ENCODE results near the gene LDB3. TPM values are rescaled to one million over a fixed set of nuclear protein-coding genes. Genes with fewer than 3 reads are reported as not detected.
"Not testable (repeated sequence)": the region's sequence is repeated elsewhere in the genome, so short reads cannot be mapped to it uniquely, and the experiment has no call there.

LDB3 gene
- 0.56 TPM for total RNA-seq

DNA sequence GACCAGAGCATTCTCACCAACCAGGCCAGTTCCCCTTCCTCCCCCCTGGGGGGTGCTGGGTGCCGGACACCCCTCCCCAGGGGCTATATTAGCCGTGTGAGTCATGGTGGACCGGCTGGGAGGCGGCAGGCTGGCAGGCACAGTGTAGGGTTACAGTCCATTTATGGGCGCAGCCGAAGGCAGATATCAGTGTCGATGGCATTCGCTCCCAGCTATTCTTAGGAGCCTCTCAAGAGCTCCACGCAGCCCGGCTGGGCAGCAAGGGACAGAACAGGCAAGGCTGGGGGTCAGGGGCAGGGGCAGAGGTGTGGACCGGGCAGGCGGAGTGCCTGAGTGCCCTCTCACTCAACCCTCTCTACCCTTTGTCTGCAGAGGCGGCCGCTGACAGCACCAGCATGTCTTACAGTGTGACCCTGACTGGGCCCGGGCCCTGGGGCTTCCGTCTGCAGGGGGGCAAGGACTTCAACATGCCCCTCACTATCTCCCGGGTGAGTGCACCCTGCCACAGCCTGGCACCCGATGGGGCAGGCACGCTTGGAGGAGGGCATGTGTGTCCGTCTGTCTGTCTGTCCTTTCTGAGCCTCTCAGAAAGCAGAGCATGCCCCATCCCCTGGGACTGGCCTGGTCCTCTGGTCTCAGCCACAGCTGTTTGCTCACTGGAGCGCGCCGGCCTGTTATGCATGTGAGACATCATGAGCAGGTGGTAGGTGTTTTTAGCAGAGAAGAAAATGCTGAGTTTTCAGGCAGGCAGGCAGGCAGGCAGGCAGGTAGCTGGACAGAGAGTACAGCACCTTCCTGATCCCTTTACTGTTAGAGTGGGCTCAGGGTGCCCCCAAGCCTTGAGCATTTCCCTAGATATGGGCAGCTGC is at the start of gene LDB3:
Gene LDB3 (plus strand): TSS at position 215 of the 869 bp plus-strand sequence. CDS start 181 bp downstream, at position 396.
- no peak for ATAC-seq

GRCh38 chr10:86628311-86628710 is 40.0 kb upstream of the LDB3 start:
- ATAC-seq = no peak

- ATAC-seq = no peak
Observed at GRCh38 chr10:86630079-86630478, 38.2 kb upstream of the LDB3 start.

DNA sequence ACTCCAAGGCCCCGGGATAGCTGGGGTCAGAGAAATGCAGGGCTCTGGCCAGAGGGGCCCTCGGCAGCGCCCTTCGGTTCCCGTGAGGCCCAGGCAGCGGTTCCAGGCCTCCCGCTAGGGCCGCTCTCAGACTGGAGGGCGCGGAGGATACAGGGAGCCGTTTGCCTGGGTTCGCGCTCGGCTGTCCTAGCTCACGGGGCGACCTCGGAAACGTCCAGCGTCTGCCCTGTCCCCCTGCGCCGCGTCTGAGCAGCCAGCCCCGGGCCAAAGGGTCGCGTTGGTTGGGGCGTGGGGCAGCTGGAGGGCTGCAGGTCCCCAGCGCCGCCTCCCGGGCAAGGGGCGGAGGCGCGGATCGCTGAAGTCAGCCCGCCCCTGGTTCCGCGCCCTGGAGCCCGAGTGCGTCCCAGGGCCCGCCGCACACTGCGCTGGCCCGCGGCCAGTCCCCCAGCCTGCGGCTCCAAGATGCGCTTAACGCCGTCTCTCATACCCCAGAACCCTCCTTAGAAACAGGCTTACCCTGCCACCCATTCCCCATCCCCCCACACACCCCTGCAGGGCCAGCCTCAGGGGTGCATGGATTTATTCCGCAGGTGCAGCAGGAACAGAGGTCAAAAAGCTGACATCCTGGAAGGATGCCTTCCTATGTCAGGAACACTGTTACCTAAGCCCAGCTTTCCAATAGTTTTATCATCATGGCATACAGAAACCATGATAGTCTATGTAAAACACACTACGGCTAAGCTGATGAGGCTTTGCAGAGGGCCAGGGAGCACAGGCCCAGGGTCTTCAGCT is 36.1 kb upstream of the LDB3 start:
- ATAC-seq = peak; percentile 36

DNA sequence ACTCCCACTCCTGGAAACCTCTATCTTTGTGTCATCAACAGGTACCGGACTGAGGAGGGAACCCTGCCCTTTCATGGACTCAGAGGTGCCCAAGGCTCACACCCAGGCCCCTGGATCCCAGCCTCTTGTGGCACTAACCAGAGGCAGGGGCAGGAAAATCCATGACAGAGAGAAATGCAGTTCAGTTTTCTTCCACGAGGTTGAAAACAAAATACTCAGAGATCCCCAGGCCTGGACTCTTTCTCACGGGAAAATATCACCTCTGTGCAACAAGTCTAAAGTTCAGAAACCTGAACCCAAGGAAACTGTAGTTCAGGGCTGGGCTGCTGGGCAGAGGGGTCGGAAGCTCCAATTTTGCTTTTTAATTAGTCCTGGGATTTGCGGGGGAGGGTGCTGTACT is 35.4 kb upstream of the LDB3 start:
- no peak for ATAC-seq

DNA sequence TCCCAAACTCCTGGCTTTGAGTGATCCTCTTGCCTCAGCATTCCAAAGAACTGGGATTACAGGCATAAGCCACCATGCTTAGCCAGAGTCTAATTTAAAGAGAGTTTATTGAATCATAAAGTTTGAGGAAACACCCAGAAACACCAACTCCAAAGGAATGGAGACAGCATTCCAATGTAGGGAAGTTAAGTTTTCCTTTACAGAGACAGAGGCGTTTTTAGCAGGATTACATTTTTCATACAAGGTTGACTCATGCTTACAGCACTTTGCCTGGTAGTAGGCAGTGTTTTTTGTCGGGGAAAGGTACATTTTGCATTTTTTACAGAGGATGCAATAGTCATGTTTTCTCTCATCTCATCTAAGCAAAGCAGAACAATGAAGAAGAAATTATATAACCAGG is 32.9 kb upstream of the LDB3 start:
- no peak for ATAC-seq

DNA sequence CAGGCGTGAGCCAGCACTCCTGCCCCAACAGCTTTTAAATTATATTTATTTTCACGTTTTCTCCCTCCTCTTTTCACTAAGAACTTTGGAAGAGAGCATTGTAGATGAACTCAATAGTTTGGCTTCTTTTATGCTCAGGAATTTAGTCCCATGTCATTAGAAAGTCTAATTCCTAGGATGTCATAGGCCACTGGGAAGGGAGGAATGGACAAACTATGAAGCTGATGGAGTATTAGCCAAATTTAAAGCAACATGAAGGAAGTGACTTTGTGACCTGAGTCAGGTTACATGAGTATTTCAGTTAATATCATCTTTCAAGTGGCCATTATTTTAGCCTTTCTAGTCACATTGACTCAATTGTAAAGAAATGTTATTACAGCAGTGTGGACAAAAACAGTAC is 32.0 kb upstream of the LDB3 start:
- no peak for ATAC-seq

DNA sequence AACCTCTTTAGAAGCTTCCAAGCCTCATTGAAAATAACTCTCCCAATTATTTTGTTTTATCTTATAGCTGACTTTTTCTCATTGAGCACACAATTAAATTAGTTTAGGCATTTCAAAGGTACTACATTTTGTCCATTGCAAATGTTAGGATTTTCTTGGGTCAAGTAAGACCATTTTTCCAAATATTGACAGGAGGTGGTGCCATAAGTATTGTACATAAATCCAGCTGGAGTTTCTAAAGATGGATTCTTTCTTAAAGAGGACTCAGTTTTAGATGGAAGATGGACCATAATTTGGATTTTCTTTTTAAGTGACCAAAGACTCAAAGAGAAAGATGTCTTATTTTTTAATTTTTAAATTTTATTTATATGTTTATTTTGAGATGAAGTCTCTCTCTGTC is 26.3 kb upstream of the LDB3 start:
- ATAC-seq = no peak

GRCh38 chr10:86642499-86642898 is 25.8 kb upstream of the LDB3 start:
- ATAC-seq = peak; percentile 64

DNA sequence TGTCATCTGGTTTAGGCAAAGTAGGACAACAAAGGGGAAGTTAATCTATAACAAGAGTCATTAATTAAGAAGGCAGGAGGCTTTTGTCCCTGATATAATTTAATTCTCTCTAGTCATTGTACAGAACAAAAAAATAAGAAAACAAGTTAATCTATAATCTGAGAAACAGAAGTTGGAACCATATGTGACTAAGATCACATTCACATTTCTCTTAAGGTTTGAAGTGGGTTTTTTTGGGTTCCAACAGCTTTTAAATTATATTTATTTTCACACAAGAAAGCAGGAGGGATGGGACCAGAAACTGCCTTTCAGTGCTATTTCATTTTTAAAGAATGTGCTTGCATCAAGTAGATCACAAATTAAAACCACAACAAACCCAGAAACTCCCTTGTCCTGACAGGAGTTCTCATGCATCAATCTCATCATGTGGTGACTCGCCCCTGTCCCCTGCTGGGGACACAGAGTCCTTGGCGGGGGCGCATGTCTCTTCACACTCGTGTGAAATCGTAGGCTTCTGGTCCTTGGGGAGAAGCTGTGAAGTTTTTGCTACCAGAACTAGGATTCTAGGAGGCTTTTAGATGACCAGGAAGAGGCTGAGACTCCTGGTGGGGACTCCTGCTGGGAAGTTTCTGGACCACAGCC is 24.0 kb upstream of the LDB3 start:
- ATAC-seq = no peak

GRCh38 chr10:86644794-86645445 is 23.4 kb upstream of the LDB3 start:
- ATAC-seq = no peak

DNA sequence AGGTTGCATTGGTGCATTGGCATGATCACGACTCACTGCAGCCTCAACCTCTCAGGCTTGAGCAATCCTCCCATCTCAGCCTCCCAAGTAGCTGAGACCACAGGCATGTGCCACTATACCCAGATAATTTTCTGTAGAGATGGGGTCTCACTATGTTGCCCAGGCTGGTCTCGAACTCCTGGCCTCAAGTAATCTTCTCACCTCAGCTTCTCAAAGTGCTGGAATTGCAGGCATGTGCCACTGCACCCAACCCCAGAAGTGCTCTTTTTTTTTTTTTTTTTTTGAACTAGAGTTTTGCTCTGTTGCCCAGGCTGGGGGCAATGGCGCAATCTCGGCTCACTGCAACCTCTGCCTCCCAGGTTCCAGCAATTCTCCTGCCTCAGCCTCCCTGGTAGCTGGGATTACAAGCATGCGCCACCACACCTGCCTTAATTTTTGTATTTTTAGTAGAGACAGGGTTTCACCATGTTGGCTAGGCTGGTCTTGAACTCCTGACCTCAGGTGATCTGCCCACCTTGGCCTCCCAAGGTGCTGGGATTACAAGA is 22.6 kb upstream of the LDB3 start:
- not testable (repeated sequence) for ATAC-seq

GRCh38 chr10:86646532-86646931 is 21.8 kb upstream of the LDB3 start:
- no peak for ATAC-seq

DNA sequence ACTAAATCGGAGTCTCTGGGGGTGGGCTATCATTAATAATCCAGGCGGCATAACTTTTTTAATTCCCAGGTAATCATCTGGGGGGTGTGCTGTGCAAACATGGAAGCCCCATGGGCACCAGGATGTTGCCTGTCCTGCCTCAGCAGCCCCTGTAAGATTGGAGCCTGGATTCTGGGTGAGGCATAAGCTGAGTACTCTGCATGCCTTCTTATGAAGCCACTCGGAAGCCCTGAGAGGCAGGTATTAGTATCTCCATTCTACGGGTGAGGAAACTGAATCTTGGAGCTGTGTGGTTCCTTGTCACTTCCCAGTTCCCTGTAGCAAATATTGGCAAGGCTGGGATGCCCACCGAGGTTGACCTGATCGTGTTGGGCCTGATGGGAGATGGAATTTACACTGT is 21.4 kb upstream of the LDB3 start:
- no peak for ATAC-seq

- ATAC-seq = no peak
Observed at GRCh38 chr10:86647773-86648703, 20.3 kb upstream of the LDB3 start.

- peak; percentile 64 for ATAC-seq
Observed at GRCh38 chr10:86648704-86649427, 19.4 kb upstream of the LDB3 start.

DNA sequence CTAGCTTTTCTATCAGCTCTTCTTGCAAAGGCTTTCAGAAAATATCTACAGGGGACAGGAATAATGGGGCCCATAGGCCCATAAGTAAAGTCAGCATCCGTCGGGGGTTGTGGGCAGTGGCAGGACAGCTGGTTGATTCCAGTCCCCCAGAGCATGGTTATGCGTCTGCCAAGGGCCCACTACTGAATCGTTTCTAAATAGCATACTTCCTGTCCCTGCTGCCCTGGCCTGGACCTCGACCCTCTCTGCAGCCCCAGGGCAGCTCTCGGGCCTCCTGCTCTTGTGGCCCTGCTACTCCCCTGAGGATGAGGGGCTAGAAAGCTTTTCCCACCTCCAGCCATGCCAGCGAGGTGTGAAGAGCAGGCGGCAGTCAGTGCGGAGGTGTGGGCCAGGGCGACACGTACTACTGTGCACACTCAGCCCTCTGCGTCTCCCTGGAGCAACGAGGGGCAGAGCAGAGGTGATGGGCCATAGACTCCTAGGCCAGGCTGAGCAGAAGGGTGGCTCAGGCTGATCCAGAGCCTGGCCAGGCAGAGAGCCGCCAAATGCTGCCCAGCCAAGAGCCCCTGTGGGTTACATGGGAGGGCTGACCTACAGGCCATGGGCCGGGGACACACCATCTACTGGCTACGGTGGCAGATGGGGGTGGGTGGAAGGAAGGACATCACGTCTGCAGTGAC is 18.7 kb upstream of the LDB3 start:
- ATAC-seq = no peak

- no peak for ATAC-seq
Observed at GRCh38 chr10:86650151-86650550, 18.2 kb upstream of the LDB3 start.

DNA sequence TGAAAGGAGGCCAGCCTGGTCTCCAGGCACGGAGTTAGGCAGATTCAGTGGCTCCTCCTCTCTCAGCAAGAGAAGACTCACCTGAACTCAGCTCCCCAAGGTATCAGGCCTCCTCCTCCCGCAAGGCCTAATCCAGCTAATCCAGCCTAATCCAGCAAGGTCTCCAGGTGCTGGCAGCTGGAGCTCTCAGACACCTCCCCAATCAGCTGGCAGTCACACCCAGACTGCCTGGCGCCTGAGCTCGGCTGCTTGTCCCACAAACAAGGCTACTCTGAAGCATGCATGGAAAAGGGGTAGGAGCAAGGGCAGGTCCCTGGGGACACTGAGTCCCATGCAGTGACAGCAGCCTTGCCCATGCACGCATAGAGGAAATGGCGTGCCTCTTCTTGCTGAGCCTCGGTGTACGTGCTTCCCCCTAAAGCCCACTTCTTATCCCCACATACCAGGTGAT is 17.3 kb upstream of the LDB3 start:
- no peak for ATAC-seq
